KOPT-K1 (cell line): ENCODE data around the gene STXBP6.
"Not testable (repeated sequence)": the region's sequence is repeated elsewhere in the genome, so short reads cannot be mapped to it uniquely, and the experiment has no call there.

ENCODE experiments used
- H3K27ac ChIP-seq: fragments of 200-600 bp; sonication (generic); 2 replicates; pipeline ENCODE4 v1.5.1; 2016; ENCODE audit warnings: antibody characterized with exemption, mild to moderate bottlenecking, low read depth, low read length; ENCODE audit not compliant: poor library complexity, severe bottlenecking
- H3K36me3 ChIP-seq: fragments of 200-600 bp; sonication (generic); 2 replicates; pipeline ENCODE4 v1.5.1; 2017; ENCODE audit warnings: antibody characterized with exemption, mild to moderate bottlenecking, low read length, moderate library complexity; ENCODE audit not compliant: insufficient read depth
- H3K9me3 ChIP-seq: fragments of 200-600 bp; sonication (generic); 2 replicates; pipeline ENCODE4 v1.5.1; 2017; ENCODE audit warnings: antibody characterized with exemption, low read length, mild to moderate bottlenecking; ENCODE audit not compliant: insufficient read depth, poor library complexity, severe bottlenecking

Gene STXBP6

DNA sequence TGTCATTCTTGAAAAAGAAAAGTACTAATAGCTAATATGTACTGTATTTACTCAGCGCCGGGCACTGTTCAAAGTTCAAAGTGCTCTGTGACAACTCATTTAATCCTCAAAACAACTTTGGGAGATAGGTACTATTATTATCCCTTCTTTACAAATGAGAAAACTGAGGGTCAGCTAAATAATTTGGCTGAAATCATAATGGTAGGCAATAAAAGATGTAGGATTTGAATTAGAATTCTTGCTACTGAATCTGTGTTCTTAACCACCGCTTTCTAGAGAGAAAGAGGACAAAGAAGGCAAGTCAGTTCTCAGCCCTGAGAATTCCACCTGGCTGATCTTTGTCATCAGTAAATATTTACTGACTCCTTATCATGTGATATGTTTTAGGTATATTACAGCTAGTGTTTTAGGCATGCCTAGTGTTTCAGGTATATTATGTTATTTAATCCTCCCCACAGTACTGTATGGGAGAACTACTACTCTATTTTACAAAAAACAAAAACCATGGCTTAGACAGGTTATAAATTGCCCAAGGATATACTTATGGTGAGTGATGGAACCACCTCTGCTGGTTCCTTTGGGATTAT lies 210.2 kb downstream of the STXBP6 start:
- no peaks in the 10 kb centered on the region for H3K36me3 ChIP-seq
- no peak overlapping the region for H3K27ac ChIP-seq
- no peaks in the 10 kb centered on the region for H3K9me3 ChIP-seq

GRCh38 chr14:24838945-24839616 lies 210.9 kb downstream of the STXBP6 start:
- Histone ChIP-seq H3K9me3 (no peaks in the 10 kb centered on the region), H3K27ac (no peak overlapping the region), H3K36me3 (no peaks in the 10 kb centered on the region)

- Histone ChIP-seq H3K9me3 (no peaks in the 10 kb centered on the region), H3K27ac (no peak overlapping the region), H3K36me3 (no peaks in the 10 kb centered on the region)
These were observed 212.5 kb downstream of the STXBP6 start for GRCh38 chr14:24837280-24838046.

- H3K36me3 ChIP-seq, H3K27ac ChIP-seq, H3K9me3 ChIP-seq: not testable (repeated sequence)
These were observed 213.6 kb downstream of the STXBP6 start for GRCh38 chr14:24836324-24836723.

DNA sequence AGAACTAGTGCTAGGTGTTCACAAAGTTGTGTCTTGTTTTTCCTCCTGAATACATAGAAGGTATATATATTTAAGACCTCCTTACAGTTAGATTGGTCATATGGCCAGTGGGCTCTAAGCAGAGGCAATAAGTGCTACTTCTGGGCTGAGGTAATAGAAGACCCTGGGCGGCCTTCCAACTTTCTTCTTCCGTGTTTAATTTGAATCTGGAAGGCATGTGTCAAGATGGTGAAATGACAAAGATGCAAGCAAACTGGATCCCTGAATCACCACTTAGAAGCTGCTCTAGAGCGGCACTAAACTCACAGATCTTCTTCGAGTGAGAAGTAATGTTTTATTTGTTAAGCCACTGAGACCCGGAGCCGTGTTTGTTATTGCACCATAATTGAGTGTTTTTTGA lies 215.0 kb downstream of the STXBP6 start:
- H3K36me3 ChIP-seq: no peaks in the 10 kb centered on the region
- no peaks in the 10 kb centered on the region for H3K9me3 ChIP-seq
- no peak overlapping the region for H3K27ac ChIP-seq

DNA sequence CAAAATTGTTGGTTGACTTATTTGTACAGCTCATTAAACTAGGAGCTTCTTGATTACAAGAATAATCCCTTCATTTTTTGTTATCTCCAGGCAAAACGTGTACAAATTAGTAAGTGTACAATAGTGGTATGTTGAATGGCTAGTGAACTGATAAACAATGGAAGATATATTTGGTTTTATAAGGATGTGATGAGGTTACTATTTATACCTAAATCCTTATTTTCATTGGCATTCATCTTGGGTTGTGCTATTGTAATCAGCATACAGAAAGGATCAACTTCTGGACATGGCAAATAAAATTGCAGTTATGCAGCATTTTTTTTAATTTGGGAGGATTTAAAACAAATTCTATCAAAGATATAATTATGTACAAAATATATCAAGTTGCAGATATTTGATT lies 216.6 kb downstream of the STXBP6 start:
- no peak overlapping the region for H3K27ac ChIP-seq
- H3K9me3 ChIP-seq: no peaks in the 10 kb centered on the region
- no peaks in the 10 kb centered on the region for H3K36me3 ChIP-seq

DNA sequence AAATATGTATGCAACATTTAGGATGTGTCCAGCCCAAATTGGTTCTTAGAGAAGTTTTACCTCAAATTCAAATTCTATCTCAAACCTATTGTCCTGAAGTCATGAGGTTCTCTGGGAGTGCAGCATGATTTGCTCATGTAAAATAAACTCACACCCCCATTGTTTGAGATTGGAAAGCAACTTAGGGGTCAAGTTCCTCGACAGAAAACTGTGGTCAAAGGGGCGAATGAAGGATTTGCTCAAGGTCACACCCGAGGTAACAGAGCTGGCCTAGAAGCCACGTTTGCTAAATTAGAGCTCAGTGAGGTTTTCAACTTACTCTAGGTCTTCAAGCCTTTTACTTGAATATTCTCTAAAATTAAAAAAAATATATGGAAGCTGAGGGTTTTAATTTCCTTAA lies 218.3 kb downstream of the STXBP6 start:
- Histone ChIP-seq H3K36me3 (no peaks in the 10 kb centered on the region), H3K27ac (no peak overlapping the region), H3K9me3 (no peaks in the 10 kb centered on the region)

DNA sequence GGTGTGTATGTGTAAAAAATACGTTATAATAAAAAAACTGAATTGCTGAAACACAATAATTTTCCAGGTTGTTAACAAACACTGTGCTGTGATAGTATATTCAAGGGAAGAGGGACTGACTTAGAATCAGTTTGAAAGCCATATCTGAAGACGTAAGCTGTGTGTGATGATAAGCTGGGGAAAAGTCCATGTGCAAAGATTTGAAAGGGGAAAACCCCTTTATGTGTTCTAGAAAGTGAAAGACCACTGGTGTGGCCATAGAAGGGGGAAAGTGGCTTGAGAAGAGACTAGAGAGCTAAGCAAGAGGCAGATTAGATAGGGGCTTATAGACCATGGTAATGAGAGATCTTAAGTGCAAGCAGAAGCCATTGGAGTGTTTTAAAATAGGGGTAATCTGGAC lies 220.1 kb downstream of the STXBP6 start:
- Histone ChIP-seq H3K36me3 (no peaks in the 10 kb centered on the region), H3K9me3 (no peaks in the 10 kb centered on the region), H3K27ac (no peak overlapping the region)

GRCh38 chr14:24828486-24828885 lies 221.5 kb downstream of the STXBP6 start:
- Histone ChIP-seq H3K9me3 (no peaks in the 10 kb centered on the region), H3K27ac (no peak overlapping the region), H3K36me3 (no peaks in the 10 kb centered on the region)

DNA sequence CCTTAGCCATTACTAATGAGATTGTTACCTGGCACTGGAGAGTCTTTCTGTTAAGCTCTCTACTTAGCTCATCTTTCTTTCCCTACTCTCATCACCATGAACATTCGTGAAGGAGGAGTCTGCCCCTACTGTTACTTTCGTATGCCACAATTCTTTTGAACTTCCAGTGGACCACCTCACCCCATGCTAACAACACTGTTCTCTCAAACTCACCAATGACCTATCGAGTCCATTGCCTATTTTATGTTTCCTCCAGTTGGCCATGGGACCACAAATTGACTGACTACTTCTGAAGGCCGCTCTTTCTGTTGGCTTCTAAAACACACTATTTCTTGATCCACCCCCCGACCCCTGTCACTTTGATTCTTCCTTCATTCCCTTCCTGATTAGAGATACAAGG lies 223.6 kb downstream of the STXBP6 start:
- Histone ChIP-seq H3K27ac (no peak overlapping the region), H3K36me3 (no peaks in the 10 kb centered on the region), H3K9me3 (no peaks in the 10 kb centered on the region)

- Histone ChIP-seq H3K36me3 (no peaks in the 10 kb centered on the region), H3K9me3 (no peaks in the 10 kb centered on the region), H3K27ac (no peak overlapping the region)
These were observed 229.3 kb downstream of the STXBP6 start for GRCh38 chr14:24820616-24821015.

- Histone ChIP-seq H3K27ac (no peak overlapping the region), H3K36me3 (no peaks in the 10 kb centered on the region), H3K9me3 (no peaks in the 10 kb centered on the region)
These were observed 231.1 kb downstream of the STXBP6 start for GRCh38 chr14:24818823-24819341.

GRCh38 chr14:24818058-24818822 lies 231.7 kb downstream of the STXBP6 start:
- Histone ChIP-seq H3K36me3 (no peaks in the 10 kb centered on the region), H3K9me3 (no peaks in the 10 kb centered on the region), H3K27ac (no peak overlapping the region)

- Histone ChIP-seq H3K9me3 (no peaks in the 10 kb centered on the region), H3K36me3 (no peaks in the 10 kb centered on the region), H3K27ac (no peak overlapping the region)
These were observed 232.5 kb downstream of the STXBP6 start for GRCh38 chr14:24817212-24818057.
